ENCODE measurements around the gene PHLPP1. TPM values are rescaled to one million over a fixed set of nuclear protein-coding genes. Genes with fewer than 3 reads are reported as not detected.
A peak's percentile ranks its signal among the peaks of the same experiment; 100 is the strongest.
"Not testable (repeated sequence)": the region's sequence is repeated elsewhere in the genome, so short reads cannot be mapped to it uniquely, and the experiment has no call there.

PHLPP1 gene
- polyA plus RNA-seq (2013, experiment 1 of 2; ENCODE audit: insufficient read length): 3.8 TPM
- 3.1 TPM for polyA plus RNA-seq (2013, experiment 2 of 2; ENCODE audit: insufficient read length)

DNA sequence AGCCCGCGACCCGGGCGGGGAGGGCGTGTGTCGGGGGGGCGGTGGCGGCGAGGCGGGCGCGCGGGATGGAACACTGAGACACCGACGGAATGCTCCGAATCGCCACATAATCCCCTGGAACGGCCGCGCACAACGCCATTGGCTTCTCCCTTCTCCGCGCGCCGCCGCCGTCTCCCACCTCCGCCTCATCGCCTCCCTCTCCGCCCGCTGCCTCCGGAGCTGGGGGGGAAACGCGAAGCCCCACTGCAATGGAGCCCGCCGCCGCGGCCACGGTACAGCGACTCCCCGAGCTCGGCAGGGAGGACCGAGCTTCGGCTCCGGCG lies at the start of gene PHLPP1:
Gene PHLPP1, plus strand, starts transcription at position 106 of the 323 bp plus-strand sequence. Its CDS starts 143 bp downstream, at position 249.
- DNase-seq: no peak

DNA sequence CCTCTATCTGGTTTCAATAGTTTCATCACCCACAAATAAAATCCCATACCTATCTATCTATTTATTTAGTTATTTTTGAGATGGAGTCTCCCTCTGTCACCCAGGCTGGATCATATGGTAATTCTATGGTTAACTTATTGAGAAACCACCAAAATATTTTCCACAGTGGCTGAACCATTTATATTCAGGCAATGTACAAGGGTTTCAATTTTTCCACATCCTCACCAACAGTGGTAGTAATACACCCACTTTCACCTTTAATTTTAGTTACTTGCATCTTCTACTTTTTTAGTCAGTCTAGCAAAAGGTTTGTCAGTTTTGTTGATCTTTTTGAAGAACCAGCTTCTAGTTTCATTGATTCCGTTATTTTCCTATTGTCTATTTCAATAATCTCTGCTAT lies 46.1 kb upstream of the PHLPP1 start:
- DNase-seq: no peak

DNA sequence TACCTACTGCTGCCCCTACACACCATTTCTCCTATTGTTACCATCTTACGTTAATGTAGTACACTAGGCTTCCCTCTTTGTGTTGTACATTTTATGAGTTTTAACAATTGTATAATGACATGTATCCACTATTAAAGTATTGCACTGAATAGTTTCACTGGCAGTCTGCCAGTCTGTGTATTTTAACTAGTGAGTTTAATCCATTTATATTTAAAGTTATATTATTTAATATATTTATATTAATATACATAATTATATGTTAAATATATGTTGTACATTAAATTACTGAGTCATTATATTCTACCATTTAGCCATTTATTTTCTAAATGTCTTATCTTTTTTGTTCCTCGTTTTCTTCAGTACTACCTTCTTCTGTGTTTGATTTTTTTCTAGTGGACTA lies 44.8 kb upstream of the PHLPP1 start:
- no peak for DNase-seq

DNA sequence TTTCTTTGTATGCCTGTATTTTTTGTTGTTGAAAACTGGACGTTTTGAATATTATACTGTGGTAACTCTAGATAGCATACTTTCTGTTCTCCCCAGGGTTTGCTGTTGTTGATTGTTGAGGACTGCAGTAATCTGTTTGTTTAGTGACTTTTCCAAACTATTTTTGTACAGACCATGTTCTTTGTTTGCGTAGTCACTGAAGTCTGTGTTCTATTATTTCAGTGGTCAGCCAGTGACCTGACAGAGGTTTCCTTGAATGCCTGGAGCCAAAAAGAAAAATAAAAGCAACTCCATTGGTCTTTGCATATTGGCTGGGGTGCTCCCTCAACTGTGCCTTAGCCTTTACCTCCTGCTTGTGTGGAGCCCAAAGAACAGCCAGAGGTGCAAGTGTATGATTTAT lies 42.7 kb upstream of the PHLPP1 start:
- DNase-seq: peak; percentile 11

DNA sequence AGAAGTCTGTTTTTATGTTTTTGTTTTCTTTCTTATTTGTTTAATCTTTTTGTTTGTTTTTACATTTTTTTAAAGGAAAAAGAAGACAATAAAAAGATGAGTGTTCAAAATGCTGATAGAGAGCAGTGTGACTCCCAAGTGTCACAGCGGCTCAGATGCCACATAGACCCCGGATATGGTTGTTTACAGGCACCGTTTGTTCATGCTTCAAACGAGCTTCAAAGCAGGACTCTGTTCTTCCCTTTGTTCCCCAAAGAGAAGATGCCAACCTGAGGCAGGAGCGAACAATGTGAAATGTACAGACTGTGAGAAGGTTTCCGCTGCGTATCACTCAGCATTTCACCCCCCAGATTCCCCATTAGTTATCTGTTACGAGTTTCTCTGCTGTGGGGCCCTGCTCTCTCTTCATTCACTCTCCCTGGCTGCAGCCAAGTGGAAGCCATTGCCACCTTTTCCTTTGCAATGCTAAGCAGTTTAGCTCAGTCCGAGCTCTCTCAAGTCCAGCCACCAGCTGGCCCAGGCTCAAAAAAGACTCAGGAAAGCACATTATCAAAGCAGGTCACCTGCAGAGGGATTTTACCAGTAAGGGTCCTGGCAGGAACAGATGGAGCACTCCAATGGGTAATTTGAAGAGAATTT lies 36.4 kb upstream of the PHLPP1 start:
- DNase-seq: no peak

DNA sequence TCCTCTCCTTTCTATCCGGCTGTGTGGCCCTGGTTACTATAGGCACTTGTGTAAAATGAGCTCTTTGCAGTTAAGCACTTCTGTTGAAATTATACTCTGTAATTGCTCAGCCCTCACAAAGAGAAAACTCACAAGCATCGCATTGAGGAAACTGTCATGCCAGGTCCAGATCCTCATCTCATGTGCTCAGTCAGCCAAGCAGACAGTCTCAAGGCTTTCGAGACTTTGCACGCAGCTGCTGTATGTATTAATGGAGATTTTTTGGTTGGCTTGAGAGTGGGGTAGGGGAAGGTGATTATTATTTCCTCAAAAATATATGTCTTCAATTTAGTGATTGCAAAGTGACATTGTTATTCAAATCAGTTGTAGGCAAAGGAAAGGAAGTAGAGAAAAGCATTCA lies 33.0 kb upstream of the PHLPP1 start:
- DNase-seq: no peak

DNA sequence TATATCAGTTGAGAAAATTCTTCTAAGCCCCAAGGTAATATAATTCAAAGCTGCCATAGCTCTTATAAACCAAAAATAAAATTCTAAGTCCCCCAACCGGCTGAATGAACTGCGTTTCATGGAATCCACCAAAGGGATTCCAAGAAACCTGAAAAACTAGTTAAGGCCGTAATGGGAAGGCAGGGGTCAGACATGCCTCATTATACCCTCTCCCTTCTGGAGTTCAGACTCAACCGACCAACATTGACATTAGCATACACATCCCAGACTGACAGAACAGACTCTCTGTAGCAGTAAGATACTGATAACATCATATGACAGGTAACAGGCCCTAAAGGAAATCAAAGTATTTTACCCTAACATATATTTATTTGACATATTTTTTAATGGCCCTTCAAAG lies 31.4 kb upstream of the PHLPP1 start:
- no peak for DNase-seq

DNA sequence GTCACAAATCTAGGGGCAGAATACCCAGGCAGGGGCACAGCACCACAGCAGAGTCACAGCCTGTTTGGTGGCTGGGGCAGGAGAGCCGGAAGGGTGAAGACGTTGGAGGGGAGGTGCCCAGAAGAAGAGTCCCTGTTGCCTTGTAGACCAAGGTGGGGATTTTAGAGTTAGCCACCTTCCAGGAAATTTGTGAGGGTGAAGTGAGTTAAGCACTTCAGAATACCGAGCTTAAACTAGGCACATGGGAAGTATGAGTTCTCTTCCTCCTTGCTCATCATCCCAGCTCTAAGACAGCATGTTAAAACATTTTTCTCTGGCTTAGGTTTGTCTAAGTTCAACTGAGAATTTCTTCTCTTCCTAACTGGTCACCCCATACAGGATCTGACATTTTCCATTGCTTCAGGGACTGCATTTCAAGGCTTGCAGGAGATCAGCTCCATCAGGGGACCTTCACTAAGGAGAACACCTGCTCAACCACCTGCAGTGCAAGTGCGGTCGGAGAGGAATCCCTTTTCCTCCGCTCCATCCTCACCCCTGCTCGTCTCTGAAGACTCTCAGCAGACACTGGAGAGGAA lies 26.5 kb upstream of the PHLPP1 start:
- no peak for DNase-seq

DNA sequence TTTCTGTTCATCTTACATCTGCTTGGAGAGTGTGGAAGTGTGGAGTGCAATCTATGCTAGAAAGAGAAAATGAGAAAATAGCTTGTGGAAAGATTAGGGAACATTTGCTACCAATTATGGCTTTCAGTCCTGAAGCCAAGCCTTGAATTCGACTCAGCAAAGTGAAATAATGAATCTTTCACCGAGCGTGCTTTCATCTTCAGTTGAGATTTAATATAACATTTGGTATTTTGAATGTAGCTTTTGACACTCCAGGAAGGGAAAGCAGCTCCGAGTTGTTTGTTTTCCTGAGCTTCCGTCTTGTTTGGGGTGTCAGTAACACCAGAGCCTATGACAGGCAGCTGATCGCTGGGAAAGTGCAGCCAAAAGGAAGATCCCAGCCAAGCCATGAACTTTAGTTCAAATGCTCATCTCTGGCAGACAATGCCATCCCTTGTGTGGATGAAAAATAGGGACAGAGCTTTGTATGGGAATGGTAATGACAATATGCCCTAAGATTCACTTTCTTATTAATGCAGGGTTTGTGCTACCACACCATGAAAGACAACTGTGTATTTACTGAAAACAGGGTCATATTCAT lies 25.0 kb upstream of the PHLPP1 start:
- no peak for DNase-seq

DNA sequence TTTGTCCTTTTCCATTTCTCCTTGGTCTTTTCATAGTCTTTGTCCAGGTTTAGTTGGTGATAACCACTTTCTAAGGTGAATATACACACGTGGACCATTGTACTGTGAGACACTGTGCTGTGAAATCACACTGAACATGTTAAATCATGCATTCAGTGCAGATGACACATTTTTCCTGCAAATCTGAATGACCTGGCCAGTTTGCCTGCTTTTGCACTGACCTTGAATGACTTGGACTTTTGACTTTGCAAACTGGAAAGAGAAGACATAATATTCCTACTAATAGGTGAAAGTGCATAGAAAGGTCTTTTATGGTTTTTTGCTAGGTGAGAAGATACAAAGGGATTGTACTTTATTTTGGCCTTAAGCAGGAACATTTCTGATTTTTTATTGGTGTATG lies 21.7 kb upstream of the PHLPP1 start:
- DNase-seq: no peak

DNA sequence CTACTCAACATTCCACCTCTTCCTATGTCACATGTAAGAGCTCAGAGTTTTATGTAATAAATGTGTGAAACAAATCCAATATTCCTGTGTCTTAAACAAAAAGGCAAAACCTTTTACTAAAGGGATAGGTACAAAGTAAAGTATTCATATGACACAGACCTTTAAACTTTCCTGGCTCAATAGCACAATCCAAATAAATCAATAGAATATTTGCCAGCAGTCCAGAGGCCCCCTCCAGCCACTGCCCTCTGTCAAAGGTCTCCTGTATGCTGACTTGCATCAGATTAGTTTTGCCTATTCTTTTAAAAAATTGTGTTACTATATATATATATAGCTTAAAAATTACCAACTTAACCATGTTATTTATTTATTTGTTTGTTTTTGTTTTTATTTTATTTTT lies 17.7 kb upstream of the PHLPP1 start:
- DNase-seq: no peak

DNA sequence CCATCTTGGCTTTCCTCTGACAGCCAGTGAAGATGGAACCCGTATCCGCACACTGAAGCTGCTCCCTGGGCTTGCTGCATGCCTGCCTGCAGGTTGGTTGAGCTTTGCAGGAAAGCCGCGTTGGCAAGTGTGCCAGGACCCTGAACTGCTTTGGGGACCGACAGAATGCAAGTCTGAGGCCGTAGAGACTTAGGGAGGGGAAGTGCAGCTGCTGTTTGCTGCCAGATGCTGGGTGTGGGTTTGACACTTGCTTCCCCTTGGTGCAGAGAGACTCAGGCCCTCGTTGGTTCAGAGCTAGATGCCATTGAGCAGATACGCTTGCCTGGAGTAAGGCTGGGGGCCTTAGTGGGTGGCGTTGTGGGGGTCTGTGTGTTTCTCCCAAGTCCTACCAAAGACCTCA lies 13.1 kb upstream of the PHLPP1 start:
- no peak for DNase-seq

DNA sequence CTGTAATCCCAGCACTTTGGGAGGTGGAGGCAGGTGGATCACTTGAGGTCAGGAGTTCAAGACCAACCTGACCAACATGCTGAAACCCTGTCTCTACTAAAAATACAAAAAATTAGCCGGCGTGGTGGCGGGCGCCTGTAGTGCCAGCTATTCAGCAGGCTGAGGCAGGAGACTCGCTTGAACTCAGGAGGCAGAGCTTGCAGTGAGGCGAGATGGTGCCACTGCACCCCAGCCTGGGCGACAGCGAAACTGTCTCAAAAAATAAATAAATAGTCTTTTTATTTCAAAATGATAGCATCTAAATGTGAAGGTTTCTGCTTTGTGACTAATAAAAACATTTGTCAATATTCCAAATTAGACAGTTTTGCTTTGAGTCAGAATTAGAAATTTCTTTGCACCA lies 8.5 kb upstream of the PHLPP1 start:
- not testable (repeated sequence) for DNase-seq

DNA sequence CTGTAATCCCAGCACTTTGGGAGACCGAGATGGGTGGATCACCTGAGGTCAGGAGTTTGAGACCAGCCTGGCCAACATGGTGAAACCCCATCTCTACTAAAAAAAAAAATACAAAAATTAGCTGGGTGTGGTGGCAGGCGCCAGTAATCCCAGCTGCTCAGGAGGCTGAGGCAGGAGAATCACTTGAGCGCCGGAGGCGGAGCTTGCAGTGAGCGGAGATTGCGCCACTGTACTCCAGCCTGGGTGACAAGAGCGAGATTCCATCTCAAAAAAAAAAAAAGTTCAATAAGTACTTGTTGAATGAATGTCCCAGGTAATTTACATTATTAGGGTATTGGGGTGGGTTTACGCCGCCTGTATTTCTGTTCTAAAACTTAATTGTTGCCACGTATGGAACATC lies 5.4 kb upstream of the PHLPP1 start:
- DNase-seq: not testable (repeated sequence)

DNA sequence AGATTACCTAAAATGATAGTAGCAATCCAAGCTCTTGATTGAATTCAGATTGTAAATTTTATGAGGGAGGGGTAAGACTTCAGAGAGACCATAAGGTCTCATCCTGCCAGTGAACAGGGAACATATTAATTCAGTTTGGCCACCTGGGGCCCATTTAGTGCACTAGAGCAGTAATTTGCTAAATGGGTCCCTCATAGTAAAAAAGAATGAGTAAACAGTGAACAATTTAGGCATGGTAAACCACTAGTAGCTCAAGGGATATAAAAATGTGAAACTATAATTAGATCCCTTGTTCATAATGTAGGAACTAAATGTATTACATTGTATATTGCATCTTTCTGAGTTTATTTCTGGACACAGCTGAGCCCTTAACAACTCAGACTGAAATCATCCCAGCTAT lies 4.9 kb upstream of the PHLPP1 start:
- DNase-seq: peak; percentile 39

DNA sequence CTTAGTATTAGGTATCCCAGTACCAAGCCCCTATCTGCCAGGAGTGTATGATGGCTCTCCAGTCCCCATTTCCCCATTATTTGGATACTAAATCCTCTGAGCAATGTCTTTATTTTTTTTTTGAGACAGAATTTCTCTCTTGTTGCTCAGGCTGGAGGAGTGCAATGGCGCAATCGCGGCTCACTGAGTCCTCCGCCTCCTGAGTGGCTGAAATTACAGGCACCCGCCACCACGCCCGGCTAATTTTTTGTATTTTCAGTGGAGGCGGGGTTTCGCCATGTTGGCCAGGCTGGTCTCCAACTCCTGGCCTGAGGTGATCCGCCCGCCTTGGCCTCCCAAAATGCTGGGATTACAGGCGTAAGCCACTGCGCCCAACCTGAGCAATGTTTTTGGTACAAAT lies 3.6 kb upstream of the PHLPP1 start:
- DNase-seq: no peak

DNA sequence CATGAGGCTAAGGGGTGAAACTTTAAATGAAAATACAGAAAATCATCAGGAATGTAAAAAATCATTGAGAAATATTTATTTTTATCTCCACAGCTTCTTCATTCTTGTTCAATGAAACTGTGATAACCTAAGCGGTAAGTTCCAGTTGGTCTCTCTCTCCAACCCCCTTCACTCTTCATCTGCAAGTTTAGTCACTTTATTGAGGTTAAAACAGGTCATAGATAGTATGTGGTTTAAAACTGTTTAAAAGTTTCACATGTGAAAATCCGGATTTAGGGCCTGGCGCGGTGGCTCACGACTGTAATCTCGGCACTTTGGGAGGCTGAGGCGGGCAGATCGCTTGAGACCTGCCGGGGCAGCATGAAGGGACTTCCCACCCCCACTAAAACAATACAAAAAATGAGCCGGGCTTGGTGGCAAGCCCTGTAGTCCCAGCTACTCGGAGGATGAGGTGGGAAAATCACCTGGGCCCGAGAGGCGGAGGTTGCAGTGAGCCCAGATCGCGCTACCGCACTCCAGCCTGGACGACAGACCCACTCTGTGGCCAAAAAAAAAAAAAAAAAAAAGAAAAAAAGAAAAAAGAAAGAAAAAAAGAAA lies 1.6 kb upstream of the PHLPP1 start:
- peak; percentile 5 for DNase-seq

DNA sequence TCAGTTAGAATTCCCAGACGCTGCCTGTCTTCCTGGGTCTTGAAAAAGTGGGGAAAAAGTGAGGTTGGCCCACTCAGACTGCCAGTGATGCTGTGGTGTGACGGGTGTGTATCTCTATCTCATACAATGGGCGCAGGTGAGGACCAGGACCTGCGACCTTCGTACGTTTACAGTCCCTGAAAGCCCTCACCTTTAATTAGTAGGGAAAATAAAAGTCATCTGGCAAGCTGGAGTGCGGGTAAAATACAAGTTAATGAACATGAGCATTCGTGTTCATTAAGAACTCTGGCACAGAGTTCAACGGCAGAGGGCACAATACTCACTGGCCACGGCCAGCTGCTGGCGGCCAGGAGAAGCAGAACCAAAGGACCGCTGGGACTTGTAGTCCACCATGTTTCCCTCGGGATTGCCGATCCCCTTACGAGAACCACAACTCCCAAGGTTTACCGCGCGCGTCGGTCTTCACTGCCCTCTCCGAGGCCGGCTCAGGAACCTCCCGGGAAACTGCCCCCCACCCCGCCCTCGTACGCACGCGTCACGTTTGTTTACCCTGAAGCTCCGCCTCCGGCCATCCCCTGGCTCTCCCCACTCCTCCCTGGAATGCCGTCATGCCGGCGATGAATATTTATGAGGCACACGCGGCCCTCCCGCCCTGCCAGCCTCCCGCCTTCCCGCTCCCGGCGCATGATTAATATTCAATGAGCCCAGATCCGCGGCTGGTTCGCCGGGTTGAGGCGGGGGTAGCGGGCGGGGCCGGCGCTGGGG lies 488 bp upstream of the PHLPP1 start:
- DNase-seq: peak; percentile 100

DNA sequence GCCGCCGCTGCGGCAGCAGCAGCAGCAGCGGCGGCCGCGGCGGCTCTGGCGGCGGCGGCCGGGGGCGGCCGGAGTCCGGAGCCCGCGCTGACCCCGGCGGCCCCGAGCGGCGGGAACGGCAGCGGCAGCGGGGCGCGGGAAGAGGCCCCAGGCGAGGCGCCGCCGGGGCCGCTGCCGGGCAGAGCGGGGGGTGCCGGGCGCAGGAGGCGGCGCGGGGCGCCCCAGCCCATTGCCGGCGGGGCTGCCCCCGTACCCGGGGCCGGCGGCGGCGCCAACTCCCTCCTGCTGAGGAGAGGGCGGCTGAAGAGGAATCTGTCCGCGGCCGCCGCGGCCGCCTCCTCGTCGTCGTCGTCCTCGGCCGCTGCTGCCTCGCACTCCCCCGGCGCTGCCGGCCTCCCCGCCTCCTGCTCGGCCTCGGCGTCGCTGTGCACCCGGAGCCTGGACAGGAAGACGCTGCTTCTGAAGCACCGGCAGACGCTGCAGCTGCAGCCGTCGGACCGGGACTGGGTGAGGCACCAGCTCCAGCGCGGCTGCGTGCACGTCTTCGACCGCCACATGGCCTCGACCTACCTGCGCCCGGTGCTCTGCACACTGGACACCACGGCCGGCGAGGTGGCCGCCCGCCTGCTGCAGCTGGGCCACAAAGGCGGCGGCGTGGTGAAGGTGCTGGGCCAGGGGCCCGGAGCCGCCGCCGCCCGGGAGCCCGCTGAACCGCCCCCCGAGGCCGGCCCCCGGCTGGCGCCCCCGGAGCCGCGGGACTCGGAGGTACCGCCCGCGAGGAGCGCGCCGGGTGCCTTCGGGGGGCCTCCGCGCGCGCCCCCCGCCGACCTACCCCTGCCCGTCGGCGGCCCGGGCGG lies 646 bp downstream of the PHLPP1 start:
- peak; percentile 67 for DNase-seq

DNA sequence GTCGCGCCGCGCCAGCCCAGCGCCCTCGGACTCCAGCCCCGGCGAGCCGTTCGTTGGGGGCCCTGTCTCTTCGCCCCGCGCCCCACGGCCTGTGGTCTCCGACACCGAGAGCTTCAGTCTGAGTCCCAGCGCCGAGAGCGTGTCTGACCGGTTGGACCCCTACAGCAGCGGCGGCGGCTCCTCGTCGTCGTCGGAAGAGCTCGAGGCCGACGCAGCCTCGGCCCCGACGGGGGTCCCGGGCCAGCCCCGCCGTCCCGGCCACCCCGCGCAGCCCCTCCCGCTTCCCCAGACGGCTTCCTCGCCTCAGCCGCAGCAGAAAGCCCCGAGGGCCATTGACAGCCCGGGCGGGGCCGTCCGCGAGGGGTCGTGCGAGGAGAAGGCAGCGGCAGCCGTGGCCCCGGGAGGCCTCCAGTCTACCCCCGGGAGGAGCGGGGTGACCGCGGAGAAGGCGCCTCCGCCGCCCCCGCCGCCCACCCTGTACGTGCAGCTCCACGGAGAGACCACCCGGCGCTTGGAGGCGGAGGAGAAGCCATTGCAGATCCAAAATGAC lies 1.4 kb downstream of the PHLPP1 start:
- peak; percentile 24 for DNase-seq

DNA sequence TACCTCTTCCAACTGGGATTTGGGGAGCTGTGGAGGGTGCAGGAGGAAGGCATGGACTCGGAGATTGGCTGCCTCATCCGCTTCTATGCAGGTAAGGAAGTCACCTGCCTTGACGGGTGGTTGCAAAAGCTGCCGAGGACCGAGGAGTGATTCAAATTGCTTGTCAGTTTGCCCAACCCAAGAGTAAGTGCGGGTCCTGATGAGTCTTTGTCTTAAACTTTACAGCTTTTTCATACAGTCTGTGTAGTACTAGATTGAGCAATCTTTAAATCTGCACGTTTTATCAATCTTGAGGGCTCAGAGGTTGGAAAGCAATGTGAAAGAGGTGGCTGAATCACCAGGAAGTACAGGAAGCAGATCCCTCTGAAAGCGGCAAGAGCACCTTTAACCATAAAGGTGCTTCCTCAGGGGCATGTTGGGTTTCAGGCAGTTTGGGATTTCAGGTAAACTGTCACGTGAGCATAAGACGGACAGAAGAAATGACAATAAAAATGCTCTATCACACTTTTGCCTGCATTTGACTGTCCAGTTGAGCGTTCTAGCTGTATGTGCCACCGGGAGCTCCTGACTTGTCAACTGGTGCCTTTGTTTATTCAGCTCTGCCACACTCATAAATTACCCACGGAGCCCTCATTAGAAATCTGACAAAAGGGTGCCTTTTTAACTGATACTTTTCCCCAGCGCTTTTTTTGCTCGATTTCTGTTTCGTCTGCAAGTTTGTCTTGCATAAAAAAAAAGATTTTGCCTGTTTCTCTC lies 2.0 kb downstream of the PHLPP1 start:
- DNase-seq: peak; percentile 33
